H1 (cell line): Measurements from ENCODE around the gene FADS6.

Source experiments
- ATF3 ChIP-seq: IDR thresholded peaks from 2 replicates; pipeline ENCODE4 v1.6.1; 2011; ENCODE audit warnings: low read depth, mild to moderate bottlenecking, low read length; ENCODE audit not compliant: insufficient read depth
- E2F6 ChIP-seq: IDR thresholded peaks from 2 replicates; pipeline ENCODE4 v1.6.1; 2012; ENCODE audit warnings: inconsistent platforms
- HDAC2 ChIP-seq, 2 experiments: fragments of 300-600 bp in 1 of 2; sonication (generic) in 1 of 2; IDR thresholded peaks; 2 replicates each; pipeline ENCODE4 v1.6.1; 2011 to 2012; ENCODE audit warnings: low read depth in 2 of 2, low read length in 2 of 2, mild to moderate bottlenecking in 2 of 2, moderate library complexity in 2 of 2, borderline replicate concordance in 1 of 2, inconsistent platforms in 1 of 2
- POLR2A ChIP-seq, 2 experiments: IDR thresholded peaks; 1 replicate in 1 of 2; 2 replicates in 1 of 2; pipeline ENCODE4 v1.6.1; 2011; ENCODE audit warnings: low read depth in 2 of 2, low read length in 2 of 2, mild to moderate bottlenecking in 2 of 2; ENCODE audit errors: control extremely low read depth in 1 of 2
- POLR2AphosphoS5 ChIP-seq: IDR thresholded peaks from 2 replicates; pipeline ENCODE4 v1.6.1; 2011; ENCODE audit warnings: low read depth, low read length
- SIRT6 ChIP-seq: IDR thresholded peaks from one replicate; pipeline ENCODE4 v1.7.1; 2012; ENCODE audit warnings: low read length, inconsistent platforms
- TF ChIP-seq, protein P1 (sequence below), 3 experiments: IDR thresholded peaks; 1 replicate in 2 of 3; 2 replicates in 1 of 3; pipeline versions ENCODE4 v1.5.1 to v1.6.1; 2011; ENCODE audit warnings: low read length in 3 of 3, mild to moderate bottlenecking in 3 of 3, inconsistent platforms in 2 of 3, low read depth in 1 of 3, moderate library complexity in 1 of 3; ENCODE audit not compliant: insufficient read depth in 1 of 3; ENCODE audit errors: control extremely low read depth in 1 of 3

DNA sequence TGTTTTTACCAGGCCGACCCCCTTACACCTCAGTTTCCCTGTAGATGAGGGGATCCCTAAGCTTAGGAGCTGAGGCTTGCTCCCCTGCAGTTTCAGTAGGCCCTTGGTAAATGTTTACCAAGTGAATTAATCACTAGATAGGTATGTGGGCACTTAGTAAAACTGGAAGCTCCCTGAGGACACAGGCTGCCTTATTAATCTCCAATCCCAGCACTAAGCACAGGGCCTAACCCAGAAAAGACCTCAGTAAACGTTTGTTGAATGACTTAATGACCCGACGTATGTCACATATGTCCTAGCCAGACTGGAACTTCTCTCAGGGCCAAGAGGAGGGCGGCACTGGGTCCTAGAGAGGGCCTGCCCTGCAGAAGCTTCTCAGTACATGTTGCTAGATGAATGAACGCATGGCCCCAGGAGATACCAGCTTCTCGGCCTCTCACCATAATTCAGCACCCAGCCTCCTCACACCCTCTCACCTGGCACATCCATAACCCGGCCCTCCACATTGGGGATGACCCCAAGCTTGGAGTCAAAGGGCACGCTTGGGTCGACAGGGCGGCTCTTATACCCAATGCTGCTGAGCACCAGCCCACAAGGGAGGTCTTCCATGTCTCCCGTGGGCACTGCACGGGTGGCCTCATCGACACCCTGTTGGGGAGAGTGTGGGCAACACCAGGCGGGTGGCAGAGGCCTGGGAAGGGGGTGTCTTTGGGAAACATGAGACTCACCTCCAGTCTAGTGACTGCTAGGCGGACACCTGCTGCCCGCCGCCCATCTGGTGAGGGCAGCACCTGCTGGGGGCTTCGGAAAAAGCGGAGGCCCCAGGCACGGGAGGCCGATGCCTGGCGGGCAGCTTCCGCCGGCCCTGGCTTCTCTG is 29.8 kb downstream of the FADS6 start:
- TF ChIP-seq, protein P1, sequence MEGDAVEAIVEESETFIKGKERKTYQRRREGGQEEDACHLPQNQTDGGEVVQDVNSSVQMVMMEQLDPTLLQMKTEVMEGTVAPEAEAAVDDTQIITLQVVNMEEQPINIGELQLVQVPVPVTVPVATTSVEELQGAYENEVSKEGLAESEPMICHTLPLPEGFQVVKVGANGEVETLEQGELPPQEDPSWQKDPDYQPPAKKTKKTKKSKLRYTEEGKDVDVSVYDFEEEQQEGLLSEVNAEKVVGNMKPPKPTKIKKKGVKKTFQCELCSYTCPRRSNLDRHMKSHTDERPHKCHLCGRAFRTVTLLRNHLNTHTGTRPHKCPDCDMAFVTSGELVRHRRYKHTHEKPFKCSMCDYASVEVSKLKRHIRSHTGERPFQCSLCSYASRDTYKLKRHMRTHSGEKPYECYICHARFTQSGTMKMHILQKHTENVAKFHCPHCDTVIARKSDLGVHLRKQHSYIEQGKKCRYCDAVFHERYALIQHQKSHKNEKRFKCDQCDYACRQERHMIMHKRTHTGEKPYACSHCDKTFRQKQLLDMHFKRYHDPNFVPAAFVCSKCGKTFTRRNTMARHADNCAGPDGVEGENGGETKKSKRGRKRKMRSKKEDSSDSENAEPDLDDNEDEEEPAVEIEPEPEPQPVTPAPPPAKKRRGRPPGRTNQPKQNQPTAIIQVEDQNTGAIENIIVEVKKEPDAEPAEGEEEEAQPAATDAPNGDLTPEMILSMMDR (IDR thresholded peaks at IDR 0.05; ENCODE audit: control extremely low read depth in 1 of 3, insufficient read depth in 1 of 3, low read depth in 1 of 3, low read length in 3 of 3), result no peak
- TF ChIP-seq POLR2A (IDR thresholded peaks at IDR 0.05; ENCODE audit: control extremely low read depth in 1 of 2, low read depth in 2 of 2, low read length in 2 of 2) (no peak), E2F6 (no peak), ATF3 (no peak), POLR2AphosphoS5 (no peak), SIRT6 (no peak), HDAC2 (IDR thresholded peaks at IDR 0.05; ENCODE audit: borderline replicate concordance in 1 of 2, low read depth in 2 of 2, low read length in 2 of 2) (no peak)
